Measurements from ENCODE around the gene MPND.

MPND gene

GRCh38 chr19:4391306-4391693 lies 47.9 kb downstream of the MPND start:
- H3K4me2 ChIP-seq (ENCODE audit: low read length): peak overlapping the region; percentile 40
- no peak overlapping the region for H3K4me3 ChIP-seq (ENCODE audit: low read depth, low read length)
- no peak overlapping the region for H2AFZ ChIP-seq
- H3K36me3 ChIP-seq (ENCODE audit: control insufficient read depth, insufficient read depth, low read length): no peaks in the 10 kb centered on the region
- H3K27ac ChIP-seq: peak overlapping the region; percentile 76
- peaks cover 49% of the 10 kb centered on the region for H3K4me1 ChIP-seq
- no peaks in the 10 kb centered on the region for H3K27me3 ChIP-seq (ENCODE audit: control insufficient read depth, insufficient read depth, low read length)
- no peak for TF ChIP-seq CTCF (IDR thresholded peaks at IDR 0.05)
- no peaks in the 10 kb centered on the region for H3K9me3 ChIP-seq (ENCODE audit: control insufficient read depth, low read length)
- peaks cover 71% of the 10 kb centered on the region for H3K79me2 ChIP-seq
- H3K9ac ChIP-seq: no peak overlapping the region

GRCh38 chr19:4391701-4392483 lies 48.5 kb downstream of the MPND start:
- Histone ChIP-seq H3K27ac (peak overlapping the region; percentile 76), H3K27me3 (ENCODE audit: control insufficient read depth, insufficient read depth, low read length) (no peaks in the 10 kb centered on the region), H3K4me3 (ENCODE audit: low read depth, low read length) (no peak overlapping the region), H3K79me2 (peaks cover 72% of the 10 kb centered on the region), H3K9me3 (ENCODE audit: control insufficient read depth, low read length) (no peaks in the 10 kb centered on the region), H2AFZ (no peak overlapping the region), H3K36me3 (ENCODE audit: control insufficient read depth, insufficient read depth, low read length) (no peaks in the 10 kb centered on the region), H3K9ac (no peak overlapping the region), H3K4me1 (peaks cover 53% of the 10 kb centered on the region), H3K4me2 (ENCODE audit: low read length) (no peak overlapping the region)
- no peak for TF ChIP-seq CTCF (IDR thresholded peaks at IDR 0.05)

- no peak overlapping the region for H3K4me2 ChIP-seq (ENCODE audit: low read length)
- no peak for TF ChIP-seq CTCF (IDR thresholded peaks at IDR 0.05)
- H3K36me3 ChIP-seq (ENCODE audit: control insufficient read depth, insufficient read depth, low read length): no peaks in the 10 kb centered on the region
- H3K9ac ChIP-seq: no peak overlapping the region
- no peak overlapping the region for H3K4me3 ChIP-seq (ENCODE audit: low read depth, low read length)
- H3K27me3 ChIP-seq (ENCODE audit: control insufficient read depth, insufficient read depth, low read length): no peaks in the 10 kb centered on the region
- H3K79me2 ChIP-seq: peaks cover 76% of the 10 kb centered on the region
- no peaks in the 10 kb centered on the region for H3K9me3 ChIP-seq (ENCODE audit: control insufficient read depth, low read length)
- H3K27ac ChIP-seq: peak overlapping the region; percentile 2
- no peak overlapping the region for H2AFZ ChIP-seq
- H3K4me1 ChIP-seq: peaks cover 49% of the 10 kb centered on the region
Observed at GRCh38 chr19:4393947-4394590, 50.7 kb downstream of the MPND start.

- no peak overlapping the region for H3K4me3 ChIP-seq (ENCODE audit: low read depth, low read length)
- H2AFZ ChIP-seq: no peak overlapping the region
- H3K36me3 ChIP-seq (ENCODE audit: control insufficient read depth, insufficient read depth, low read length): no peaks in the 10 kb centered on the region
- H3K9ac ChIP-seq: no peak overlapping the region
- no peak for TF ChIP-seq CTCF (IDR thresholded peaks at IDR 0.05)
- no peak overlapping the region for H3K4me2 ChIP-seq (ENCODE audit: low read length)
- H3K4me1 ChIP-seq: peaks cover 28% of the 10 kb centered on the region
- H3K27ac ChIP-seq: peak overlapping the region; percentile 20
- peaks cover 71% of the 10 kb centered on the region for H3K79me2 ChIP-seq
- H3K9me3 ChIP-seq (ENCODE audit: control insufficient read depth, low read length): no peaks in the 10 kb centered on the region
- H3K27me3 ChIP-seq (ENCODE audit: control insufficient read depth, insufficient read depth, low read length): no peaks in the 10 kb centered on the region
Observed at GRCh38 chr19:4396949-4397783, 53.8 kb downstream of the MPND start.
